Measurements from ENCODE around the gene B3GNT7.
"Not testable (repeated sequence)": the region's sequence is repeated elsewhere in the genome, so short reads cannot be mapped to it uniquely, and the experiment has no call there.

Gene B3GNT7

GRCh38 chr2:231405601-231406367 lies 10.3 kb downstream of the B3GNT7 start:
- DNase-seq, result not testable (repeated sequence)

- not testable (repeated sequence) for DNase-seq
Observed at GRCh38 chr2:231407686-231408085, 12.2 kb downstream of the B3GNT7 start.

GRCh38 chr2:231408304-231408703 lies 12.8 kb downstream of the B3GNT7 start:
- DNase-seq, result not testable (repeated sequence)

- no peak for DNase-seq
Observed at GRCh38 chr2:231409776-231410175, 14.3 kb downstream of the B3GNT7 start.

GRCh38 chr2:231410293-231411004 lies 14.9 kb downstream of the B3GNT7 start:
- DNase-seq, result no peak

GRCh38 chr2:231411237-231411636 lies 15.7 kb downstream of the B3GNT7 start:
- DNase-seq, result no peak

GRCh38 chr2:231411831-231412617 lies 16.5 kb downstream of the B3GNT7 start:
- no peak for DNase-seq

- DNase-seq, result no peak
Observed at GRCh38 chr2:231412618-231412963, 17.1 kb downstream of the B3GNT7 start.

GRCh38 chr2:231413456-231413855 lies 17.9 kb downstream of the B3GNT7 start:
- DNase-seq, result no peak

- DNase-seq, result no peak
Observed at GRCh38 chr2:231413921-231414476, 18.5 kb downstream of the B3GNT7 start.

- no peak for DNase-seq
Observed at GRCh38 chr2:231415029-231415428, 19.5 kb downstream of the B3GNT7 start.

- no peak for DNase-seq
Observed at GRCh38 chr2:231418820-231419640, 23.5 kb downstream of the B3GNT7 start.

GRCh38 chr2:231421051-231421580 lies 25.6 kb downstream of the B3GNT7 start:
- DNase-seq, result no peak

GRCh38 chr2:231422056-231422455 lies 26.5 kb downstream of the B3GNT7 start:
- DNase-seq, result no peak

GRCh38 chr2:231423176-231423575 lies 27.7 kb downstream of the B3GNT7 start:
- DNase-seq, result no peak

- DNase-seq, result no peak
Observed at GRCh38 chr2:231425291-231425810, 29.8 kb downstream of the B3GNT7 start.

GRCh38 chr2:231425811-231426703 lies 30.5 kb downstream of the B3GNT7 start:
- no peak for DNase-seq

GRCh38 chr2:231427116-231427515 lies 31.6 kb downstream of the B3GNT7 start:
- DNase-seq, result no peak

- no peak for DNase-seq
Observed at GRCh38 chr2:231429152-231429551, 33.6 kb downstream of the B3GNT7 start.

- no peak for DNase-seq
Observed at GRCh38 chr2:231429901-231430300, 34.4 kb downstream of the B3GNT7 start.

GRCh38 chr2:231430437-231430836 lies 34.9 kb downstream of the B3GNT7 start:
- not testable (repeated sequence) for DNase-seq
